BLaER1 treated with 17β-estradiol and CSF1 and Interleukin-3, amounts not matched to agents 10 nM and 100 nM (cell line): Measurements from ENCODE around the gene EPHA6.

Experiments
- H3K27ac ChIP-seq, 11 experiments: shearing (Covaris generic); formaldehyde crosslinking; 2 replicates each; pipeline ENCODE4 v1.8.1; 2022
- H3K27me3 ChIP-seq, 11 experiments: shearing (Covaris generic); formaldehyde crosslinking; 2 replicates each; pipeline ENCODE4 v1.8.1; 2022
- H3K36me3 ChIP-seq, 11 experiments: shearing (Covaris generic); formaldehyde crosslinking; 2 replicates each; pipeline ENCODE4 v1.8.1; 2022
- H3K4me1 ChIP-seq, 10 experiments: shearing (Covaris generic); formaldehyde crosslinking; 2 replicates each; pipeline ENCODE4 v1.8.1; 2022
- H3K4me2 ChIP-seq, 11 experiments: shearing (Covaris generic); formaldehyde crosslinking; 2 replicates each; pipeline ENCODE4 v1.8.1; 2022
- H3K4me3 ChIP-seq, 10 experiments: shearing (Covaris generic); formaldehyde crosslinking; 2 replicates each; pipeline ENCODE4 v1.8.1; 2022
- H3K9ac ChIP-seq, 11 experiments: shearing (Covaris generic); formaldehyde crosslinking; 2 replicates each; pipeline ENCODE4 v1.8.1; 2022
- H3K9me3 ChIP-seq, 11 experiments: shearing (Covaris generic); formaldehyde crosslinking; replicated peaks in 1 of 11; 2 replicates each; pipeline ENCODE4 v1.8.1; 2022
- H4K20me1 ChIP-seq, 11 experiments: shearing (Covaris generic); formaldehyde crosslinking; 2 replicates each; pipeline ENCODE4 v1.8.1; 2022
- Cebpa-rat ChIP-seq, 11 experiments: shearing (Covaris generic); IDR thresholded peaks; 2 replicates each; pipeline ENCODE4 v1.8.1; 2022

The EPHA6 gene

GRCh38 chr3:97235179-97235578 is 420.8 kb downstream of the EPHA6 start:
- Histone ChIP-seq H3K9me3 (no peaks in the 10 kb centered on the region), H3K27ac (no peak overlapping the region), H3K4me2 (no peak overlapping the region), H3K36me3 (no peaks in the 10 kb centered on the region), H3K27me3 (no peaks in the 10 kb centered on the region), H3K4me3 (no peak overlapping the region), H4K20me1 (no peaks in the 10 kb centered on the region), H3K4me1 (peaks cover 0 to 8% (median 5%) of the 10 kb centered on the region in 10 experiments; a peak in 8 of 20 replicates), H3K9ac (no peak overlapping the region)
- no peak for TF ChIP-seq Cebpa-rat (IDR thresholded peaks at IDR 0.05)

GRCh38 chr3:97235611-97236315 is 421.4 kb downstream of the EPHA6 start:
- H3K27me3 ChIP-seq: no peaks in the 10 kb centered on the region
- peaks cover 0 to 8% (median 5%) of the 10 kb centered on the region in 10 experiments; a peak in 8 of 20 replicates for H3K4me1 ChIP-seq
- no peak overlapping the region for H3K27ac ChIP-seq
- H3K36me3 ChIP-seq: no peaks in the 10 kb centered on the region
- no peaks in the 10 kb centered on the region for H3K9me3 ChIP-seq
- no peak overlapping the region for H3K4me3 ChIP-seq
- H4K20me1 ChIP-seq: no peaks in the 10 kb centered on the region
- no peak overlapping the region for H3K9ac ChIP-seq
- no peak overlapping the region for H3K4me2 ChIP-seq
- no peak for TF ChIP-seq Cebpa-rat (IDR thresholded peaks at IDR 0.05)

GRCh38 chr3:97241417-97241816 is 427.0 kb downstream of the EPHA6 start:
- no peak for TF ChIP-seq Cebpa-rat (IDR thresholded peaks at IDR 0.05)
- H3K4me2 ChIP-seq: no peak overlapping the region
- H3K27me3 ChIP-seq: no peaks in the 10 kb centered on the region
- no peak overlapping the region for H3K9ac ChIP-seq
- no peak overlapping the region for H3K4me3 ChIP-seq
- H3K9me3 ChIP-seq: no peaks in the 10 kb centered on the region
- no peaks in the 10 kb centered on the region for H4K20me1 ChIP-seq
- H3K36me3 ChIP-seq: no peaks in the 10 kb centered on the region
- no peak overlapping the region for H3K27ac ChIP-seq
- no peaks in the 10 kb centered on the region for H3K4me1 ChIP-seq

GRCh38 chr3:97245201-97245910 is 431.0 kb downstream of the EPHA6 start:
- Histone ChIP-seq H3K9ac (no peak overlapping the region), H3K9me3 (no peaks in the 10 kb centered on the region), H4K20me1 (no peaks in the 10 kb centered on the region), H3K27me3 (no peaks in the 10 kb centered on the region), H3K36me3 (no peaks in the 10 kb centered on the region), H3K27ac (no peak overlapping the region), H3K4me2 (no peak overlapping the region), H3K4me1 (no peaks in the 10 kb centered on the region), H3K4me3 (no peak overlapping the region)
- no peak for TF ChIP-seq Cebpa-rat (IDR thresholded peaks at IDR 0.05)

- Histone ChIP-seq H4K20me1 (no peaks in the 10 kb centered on the region), H3K9me3 (no peaks in the 10 kb centered on the region), H3K4me3 (no peak overlapping the region), H3K4me1 (no peaks in the 10 kb centered on the region), H3K4me2 (no peak overlapping the region), H3K27me3 (no peaks in the 10 kb centered on the region), H3K9ac (no peak overlapping the region), H3K36me3 (no peaks in the 10 kb centered on the region), H3K27ac (no peak overlapping the region)
- TF ChIP-seq Cebpa-rat (IDR thresholded peaks at IDR 0.05): no peak
These were observed 441.7 kb downstream of the EPHA6 start for GRCh38 chr3:97256060-97256459.

- Histone ChIP-seq H4K20me1 (no peaks in the 10 kb centered on the region), H3K27me3 (no peaks in the 10 kb centered on the region), H3K9ac (no peak overlapping the region), H3K4me2 (no peak overlapping the region), H3K4me1 (no peaks in the 10 kb centered on the region), H3K36me3 (no peaks in the 10 kb centered on the region), H3K27ac (no peak overlapping the region), H3K4me3 (no peak overlapping the region), H3K9me3 (no peaks in the 10 kb centered on the region)
- no peak for TF ChIP-seq Cebpa-rat (IDR thresholded peaks at IDR 0.05)
These were observed 443.7 kb downstream of the EPHA6 start for GRCh38 chr3:97257942-97258697.

- Histone ChIP-seq H3K4me3 (no peak overlapping the region), H3K27me3 (no peaks in the 10 kb centered on the region), H3K36me3 (no peaks in the 10 kb centered on the region), H3K4me2 (no peak overlapping the region), H4K20me1 (no peaks in the 10 kb centered on the region), H3K27ac (no peak overlapping the region), H3K9me3 (no peaks in the 10 kb centered on the region), H3K4me1 (no peaks in the 10 kb centered on the region), H3K9ac (no peak overlapping the region)
- no peak for TF ChIP-seq Cebpa-rat (IDR thresholded peaks at IDR 0.05)
These were observed 444.9 kb downstream of the EPHA6 start for GRCh38 chr3:97259263-97259662.

GRCh38 chr3:97264180-97264579 is 449.8 kb downstream of the EPHA6 start:
- no peak overlapping the region for H3K4me3 ChIP-seq
- no peak overlapping the region for H3K4me2 ChIP-seq
- no peak for TF ChIP-seq Cebpa-rat (IDR thresholded peaks at IDR 0.05)
- no peak overlapping the region for H3K9ac ChIP-seq
- no peaks in the 10 kb centered on the region for H3K4me1 ChIP-seq
- H3K27ac ChIP-seq: no peak overlapping the region
- H3K36me3 ChIP-seq: no peaks in the 10 kb centered on the region
- peaks cover 0 to 5% (median 0%) of the 10 kb centered on the region in 11 experiments; a peak in 1 of 22 replicates for H3K9me3 ChIP-seq
- no peaks in the 10 kb centered on the region for H3K27me3 ChIP-seq
- H4K20me1 ChIP-seq: no peaks in the 10 kb centered on the region

GRCh38 chr3:97265237-97266005 is 451.0 kb downstream of the EPHA6 start:
- H3K4me3 ChIP-seq: no peak overlapping the region
- TF ChIP-seq Cebpa-rat (IDR thresholded peaks at IDR 0.05): no peak
- H3K4me1 ChIP-seq: no peaks in the 10 kb centered on the region
- no peak overlapping the region for H3K27ac ChIP-seq
- H4K20me1 ChIP-seq: no peaks in the 10 kb centered on the region
- H3K36me3 ChIP-seq: no peaks in the 10 kb centered on the region
- H3K27me3 ChIP-seq: no peaks in the 10 kb centered on the region
- H3K4me2 ChIP-seq: no peak overlapping the region
- H3K9me3 ChIP-seq: peaks cover 0 to 5% (median 0%) of the 10 kb centered on the region in 11 experiments; a peak in 1 of 22 replicates
- H3K9ac ChIP-seq: no peak overlapping the region
